ENCODE data around the gene DDX52. TPM values are rescaled to one million over a fixed set of nuclear protein-coding genes. Genes with fewer than 3 reads are reported as not detected.

DDX52 gene
- total and polyA plus RNA-seq, 4 donors: 6.5 to 25.2 (median 13.1) TPM

GRCh38 chr17:37676115-37676925, 33.1 kb upstream of the DDX52 start:
- peaks cover 0 to 5% of the 10 kb centered on the region in 2 donors for H3K27me3 ChIP-seq (ENCODE audit: control insufficient read depth in 1 of 2, insufficient read depth in 2 of 2, low read length in 1 of 2)
- WGBS, 2 donors: 13 to 19% methylated on average over 7 of the region's 7 CpGs
- DNase-seq: no peak
- no peak overlapping the region for H3K4me3 ChIP-seq (ENCODE audit: low read length in 2 of 2)
- H3K36me3 ChIP-seq (ENCODE audit: control insufficient read depth in 1 of 2, insufficient read depth in 2 of 2, low read length in 1 of 2): no peaks in the 10 kb centered on the region
- ATAC-seq (ENCODE audit: low FRiP score): no peak
- peaks cover 1% of the 10 kb centered on the region for H3K9me3 ChIP-seq (ENCODE audit: control insufficient read depth, low read length)
- intact Hi-C loops (cut with DNase I): no loop called here
- H3K27ac ChIP-seq (ENCODE audit: low read depth in 1 of 2, low read length in 2 of 2): no peak overlapping the region
- H3K4me1 ChIP-seq (ENCODE audit: control insufficient read depth in 1 of 2, insufficient read depth in 2 of 2, low read length in 2 of 2): no peaks in the 10 kb centered on the region

GRCh38 chr17:37674511-37674910, 31.3 kb upstream of the DDX52 start:
- DNase-seq (no peak), ATAC-seq (ENCODE audit: low FRiP score) (no peak)
- intact Hi-C loops (cut with DNase I): no loop called here
- H3K4me1 ChIP-seq (ENCODE audit: control insufficient read depth in 1 of 2, insufficient read depth in 2 of 2, low read length in 2 of 2): no peaks in the 10 kb centered on the region
- H3K36me3 ChIP-seq (ENCODE audit: control insufficient read depth in 1 of 2, insufficient read depth in 2 of 2, low read length in 1 of 2): no peaks in the 10 kb centered on the region
- peaks cover 0 to 5% of the 10 kb centered on the region in 2 donors for H3K27me3 ChIP-seq (ENCODE audit: control insufficient read depth in 1 of 2, insufficient read depth in 2 of 2, low read length in 1 of 2)
- 43 to 70% methylated on average over 1 of the region's 1 CpG for WGBS, 2 donors
- H3K27ac ChIP-seq (ENCODE audit: low read depth in 1 of 2, low read length in 2 of 2): no peak overlapping the region
- no peak overlapping the region for H3K4me3 ChIP-seq (ENCODE audit: low read length in 2 of 2)
- peaks cover 1% of the 10 kb centered on the region for H3K9me3 ChIP-seq (ENCODE audit: control insufficient read depth, low read length)

GRCh38 chr17:37673386-37673785, 30.1 kb upstream of the DDX52 start:
- intact Hi-C loops (cut with DNase I): no loop called here
- Histone ChIP-seq H3K4me3 (ENCODE audit: low read length in 2 of 2) (no peak overlapping the region), H3K9me3 (ENCODE audit: control insufficient read depth, low read length) (no peaks in the 10 kb centered on the region), H3K27ac (ENCODE audit: low read depth in 1 of 2, low read length in 2 of 2) (no peak overlapping the region), H3K36me3 (ENCODE audit: control insufficient read depth in 1 of 2, insufficient read depth in 2 of 2, low read length in 1 of 2) (no peaks in the 10 kb centered on the region), H3K27me3 (ENCODE audit: control insufficient read depth in 1 of 2, insufficient read depth in 2 of 2, low read length in 1 of 2) (peaks cover 0 to under 1% of the 10 kb centered on the region in 2 donors), H3K4me1 (ENCODE audit: control insufficient read depth in 1 of 2, insufficient read depth in 2 of 2, low read length in 2 of 2) (no peaks in the 10 kb centered on the region)
- DNase-seq (no peak), ATAC-seq (ENCODE audit: low FRiP score) (no peak)
- 87 to 94% methylated on average over 2 of the region's 2 CpGs for WGBS, 2 donors

- 71 to 77% methylated on average over 3 of the region's 3 CpGs for WGBS, 2 donors
- intact Hi-C loops (cut with DNase I): no loop called here
- H3K9me3 ChIP-seq (ENCODE audit: control insufficient read depth, low read length): no peaks in the 10 kb centered on the region
- no peak overlapping the region for H3K4me3 ChIP-seq (ENCODE audit: low read length in 2 of 2)
- H3K4me1 ChIP-seq (ENCODE audit: control insufficient read depth in 1 of 2, insufficient read depth in 2 of 2, low read length in 2 of 2): no peaks in the 10 kb centered on the region
- peak; percentile 67 for ATAC-seq (ENCODE audit: low FRiP score)
- H3K27me3 ChIP-seq (ENCODE audit: control insufficient read depth in 1 of 2, insufficient read depth in 2 of 2, low read length in 1 of 2): no peaks in the 10 kb centered on the region
- H3K27ac ChIP-seq (ENCODE audit: low read depth in 1 of 2, low read length in 2 of 2): no peak overlapping the region
- no peaks in the 10 kb centered on the region for H3K36me3 ChIP-seq (ENCODE audit: control insufficient read depth in 1 of 2, insufficient read depth in 2 of 2, low read length in 1 of 2)
- no peak for DNase-seq
Observed at GRCh38 chr17:37672548-37673078, 29.4 kb upstream of the DDX52 start.

- WGBS, 2 donors: 85 to 87% methylated on average over 2 of the region's 2 CpGs
- DNase-seq (no peak), ATAC-seq (ENCODE audit: low FRiP score) (no peak)
- no peaks in the 10 kb centered on the region for H3K9me3 ChIP-seq (ENCODE audit: control insufficient read depth, low read length)
- no peak overlapping the region for H3K4me3 ChIP-seq (ENCODE audit: low read length in 2 of 2)
- H3K27ac ChIP-seq (ENCODE audit: low read depth in 1 of 2, low read length in 2 of 2): no peak overlapping the region
- intact Hi-C loops (cut with DNase I): no loop called here
- H3K36me3 ChIP-seq (ENCODE audit: control insufficient read depth in 1 of 2, insufficient read depth in 2 of 2, low read length in 1 of 2): no peaks in the 10 kb centered on the region
- H3K27me3 ChIP-seq (ENCODE audit: control insufficient read depth in 1 of 2, insufficient read depth in 2 of 2, low read length in 1 of 2): no peaks in the 10 kb centered on the region
- H3K4me1 ChIP-seq (ENCODE audit: control insufficient read depth in 1 of 2, insufficient read depth in 2 of 2, low read length in 2 of 2): no peaks in the 10 kb centered on the region
Observed at GRCh38 chr17:37671824-37672547, 28.7 kb upstream of the DDX52 start.

GRCh38 chr17:37671028-37671823, 28.0 kb upstream of the DDX52 start:
- DNase-seq (no peak), ATAC-seq (ENCODE audit: low FRiP score) (no peak)
- Histone ChIP-seq H3K4me3 (ENCODE audit: low read length in 2 of 2) (no peak overlapping the region), H3K27me3 (ENCODE audit: control insufficient read depth in 1 of 2, insufficient read depth in 2 of 2, low read length in 1 of 2) (no peaks in the 10 kb centered on the region), H3K4me1 (ENCODE audit: control insufficient read depth in 1 of 2, insufficient read depth in 2 of 2, low read length in 2 of 2) (no peaks in the 10 kb centered on the region), H3K9me3 (ENCODE audit: control insufficient read depth, low read length) (no peaks in the 10 kb centered on the region), H3K36me3 (ENCODE audit: control insufficient read depth in 1 of 2, insufficient read depth in 2 of 2, low read length in 1 of 2) (no peaks in the 10 kb centered on the region), H3K27ac (ENCODE audit: low read depth in 1 of 2, low read length in 2 of 2) (no peak overlapping the region)
- 85 to 88% methylated on average over 9 of the region's 9 CpGs for WGBS, 2 donors
- intact Hi-C loops (cut with DNase I): no loop called here

GRCh38 chr17:37667039-37667438, 23.8 kb upstream of the DDX52 start:
- Histone ChIP-seq H3K4me1 (ENCODE audit: control insufficient read depth in 1 of 2, insufficient read depth in 2 of 2, low read length in 2 of 2) (no peaks in the 10 kb centered on the region), H3K27ac (ENCODE audit: low read depth in 1 of 2, low read length in 2 of 2) (no peak overlapping the region), H3K9me3 (ENCODE audit: control insufficient read depth, low read length) (no peaks in the 10 kb centered on the region), H3K4me3 (ENCODE audit: low read length in 2 of 2) (no peak overlapping the region), H3K36me3 (ENCODE audit: control insufficient read depth in 1 of 2, insufficient read depth in 2 of 2, low read length in 1 of 2) (no peaks in the 10 kb centered on the region), H3K27me3 (ENCODE audit: control insufficient read depth in 1 of 2, insufficient read depth in 2 of 2, low read length in 1 of 2) (no peaks in the 10 kb centered on the region)
- DNase-seq (no peak), ATAC-seq (ENCODE audit: low FRiP score) (no peak)
- intact Hi-C loops (cut with DNase I): no loop called here
- WGBS, 2 donors: 73 to 82% methylated on average over 1 of the region's 1 CpG

GRCh38 chr17:37664214-37664613, 21.0 kb upstream of the DDX52 start:
- 86 to 89% methylated on average over 3 of the region's 3 CpGs for whole genome bisulfite sequencing, 2 donors

More at GRCh38 chr17:37664214-37664613, 21.0 kb upstream of the DDX52 start:
- no peak for ATAC-seq (ENCODE audit: low FRiP score)
- Histone ChIP-seq H3K36me3 (ENCODE audit: control insufficient read depth in 1 of 2, insufficient read depth in 2 of 2, low read length in 1 of 2) (no peaks in the 10 kb centered on the region), H3K27me3 (ENCODE audit: control insufficient read depth in 1 of 2, insufficient read depth in 2 of 2, low read length in 1 of 2) (no peaks in the 10 kb centered on the region), H3K4me3 (ENCODE audit: low read length in 2 of 2) (no peak overlapping the region), H3K27ac (ENCODE audit: low read depth in 1 of 2, low read length in 2 of 2) (no peak overlapping the region), H3K4me1 (ENCODE audit: control insufficient read depth in 1 of 2, insufficient read depth in 2 of 2, low read length in 2 of 2) (no peaks in the 10 kb centered on the region), H3K9me3 (ENCODE audit: control insufficient read depth, low read length) (no peaks in the 10 kb centered on the region)
- no peak for DNase-seq
- intact Hi-C loops (cut with DNase I): no loop called here
